ENCODE data around the gene ACP3.

- TF ChIP-seq CTCF (optimal IDR thresholded peaks at IDR 0.05 in 1 of 3, IDR thresholded peaks at IDR 0.05 in 1 of 3, conservative IDR thresholded peaks at IDR 0.05 in 1 of 3; ENCODE audit: extremely low read depth in 1 of 3, insufficient read depth in 2 of 3, low read length in 3 of 3): no peak
- TF ChIP-seq EZH2 (IDR thresholded peaks at IDR 0.05; ENCODE audit: low read length): no peak
These were observed 45.1 kb downstream of the ACP3 start for GRCh38 chr3:132362329-132362728.

Measured in keratinocyte (primary cell).